IPS-NIHi7 (cell line): ENCODE results near the gene GABRE.

Source experiments
- DNase-seq: peaks from one replicate; pipeline ENCODE4 v3.0.0; 2012; ENCODE audit warnings: mixed read lengths; ENCODE audit errors: extremely low spot score

The GABRE gene, protein sequence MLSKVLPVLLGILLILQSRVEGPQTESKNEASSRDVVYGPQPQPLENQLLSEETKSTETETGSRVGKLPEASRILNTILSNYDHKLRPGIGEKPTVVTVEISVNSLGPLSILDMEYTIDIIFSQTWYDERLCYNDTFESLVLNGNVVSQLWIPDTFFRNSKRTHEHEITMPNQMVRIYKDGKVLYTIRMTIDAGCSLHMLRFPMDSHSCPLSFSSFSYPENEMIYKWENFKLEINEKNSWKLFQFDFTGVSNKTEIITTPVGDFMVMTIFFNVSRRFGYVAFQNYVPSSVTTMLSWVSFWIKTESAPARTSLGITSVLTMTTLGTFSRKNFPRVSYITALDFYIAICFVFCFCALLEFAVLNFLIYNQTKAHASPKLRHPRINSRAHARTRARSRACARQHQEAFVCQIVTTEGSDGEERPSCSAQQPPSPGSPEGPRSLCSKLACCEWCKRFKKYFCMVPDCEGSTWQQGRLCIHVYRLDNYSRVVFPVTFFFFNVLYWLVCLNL

DNA sequence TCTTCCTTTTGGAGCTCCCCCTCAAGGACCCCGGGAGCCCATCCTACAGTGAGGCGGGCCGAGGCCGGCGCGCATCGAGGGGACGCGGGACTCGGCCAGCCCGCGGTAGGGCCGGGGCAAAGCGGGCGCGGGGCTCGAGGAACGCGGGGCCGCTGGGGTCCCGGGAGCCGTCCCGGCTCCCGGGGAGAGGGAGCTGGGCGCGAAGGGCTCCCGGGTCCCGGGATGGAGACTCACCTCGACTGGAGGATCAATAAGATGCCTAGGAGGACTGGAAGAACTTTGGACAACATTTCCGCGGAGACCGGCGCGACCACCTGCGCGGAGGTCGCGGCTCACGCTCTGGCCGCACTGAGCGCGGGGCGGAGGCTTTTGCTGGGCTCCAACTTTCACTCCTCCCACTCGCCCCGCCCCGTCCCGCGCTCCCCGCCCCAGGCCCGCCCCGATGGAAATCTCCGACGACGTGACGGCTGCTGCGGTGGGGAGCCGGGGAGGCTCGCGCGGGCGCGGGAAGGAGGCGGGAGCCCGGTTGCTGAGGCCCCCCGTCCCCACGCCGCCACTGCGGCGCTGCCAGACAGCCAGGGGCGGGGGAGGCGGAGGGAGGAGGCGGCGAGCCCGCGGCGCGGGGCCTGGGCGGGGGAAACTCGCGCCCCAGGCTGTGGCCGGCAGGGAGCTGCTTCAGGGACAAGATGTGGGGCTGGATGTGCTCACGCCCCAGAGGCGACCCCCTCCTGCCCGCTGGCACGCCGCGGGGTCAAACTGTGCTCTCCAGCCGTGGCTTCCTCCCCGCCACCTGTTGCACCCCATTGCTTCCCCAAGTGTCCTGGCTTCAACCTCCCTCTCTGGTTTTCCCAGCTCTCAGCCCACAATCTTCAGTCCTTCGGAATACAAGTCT is at the start of gene GABRE:
Gene GABRE, minus strand, starts transcription at position 341 of the 892 bp plus-strand sequence. Its CDS starts 51 bp downstream, at position 290.
- peak; percentile 45 for DNase-seq

DNA sequence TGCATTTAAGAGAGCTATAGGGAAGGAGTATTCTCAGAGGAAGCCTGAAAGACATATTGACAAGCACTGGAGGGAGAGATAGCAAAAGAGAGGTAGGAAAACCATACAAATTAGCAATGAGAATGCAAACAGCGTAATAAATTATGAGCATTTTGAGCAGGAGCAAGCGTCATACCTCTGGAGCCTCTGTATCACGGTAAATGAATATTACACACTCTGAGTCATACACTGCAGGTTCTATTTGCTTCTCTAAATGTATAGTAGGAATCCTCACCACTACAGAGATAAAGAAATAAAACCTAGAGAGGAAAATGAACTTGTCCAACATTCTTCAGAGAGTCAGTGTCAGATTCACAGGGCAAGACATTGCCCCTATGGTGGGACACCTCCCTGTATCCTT is 46.4 kb upstream of the GABRE start:
- no peak for DNase-seq

DNA sequence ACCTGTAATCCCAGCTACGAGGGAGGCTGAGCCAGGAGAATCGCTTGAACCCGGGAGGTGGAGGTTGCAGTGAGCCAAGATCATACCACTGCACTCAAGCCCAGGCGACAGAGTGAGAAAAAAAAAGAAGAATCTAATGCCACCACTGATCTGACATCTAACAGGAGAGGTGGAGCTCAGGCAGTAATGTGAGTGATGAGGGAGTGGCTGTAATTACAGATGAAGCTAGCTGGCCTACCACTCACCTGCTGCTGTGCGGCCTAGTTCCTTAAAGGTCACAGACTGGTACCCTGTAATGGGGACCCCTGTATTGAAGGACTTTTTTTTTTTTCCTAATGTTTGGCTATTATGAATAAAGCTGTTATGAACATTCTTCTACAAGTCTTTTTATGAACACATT is 25.3 kb upstream of the GABRE start:
- DNase-seq = no peak

DNA sequence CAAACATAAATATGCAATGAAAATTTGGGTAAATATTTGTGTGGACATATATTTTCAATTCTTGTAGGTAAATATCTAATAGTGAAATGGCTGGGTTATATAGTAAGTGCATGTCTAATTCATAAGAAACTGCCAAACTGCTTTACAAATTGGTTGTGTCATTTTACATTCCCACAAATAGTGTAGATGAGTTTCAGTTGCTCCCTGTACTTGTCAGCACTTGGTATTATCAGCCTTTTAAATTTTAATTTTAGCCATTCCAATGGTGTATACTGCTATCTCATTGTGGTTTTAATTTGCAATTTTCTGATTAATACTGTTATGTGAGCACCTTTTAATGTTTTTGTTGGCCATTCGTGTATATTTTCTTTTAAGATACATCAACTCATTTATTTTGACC is 23.1 kb upstream of the GABRE start:
- no peak for DNase-seq

DNA sequence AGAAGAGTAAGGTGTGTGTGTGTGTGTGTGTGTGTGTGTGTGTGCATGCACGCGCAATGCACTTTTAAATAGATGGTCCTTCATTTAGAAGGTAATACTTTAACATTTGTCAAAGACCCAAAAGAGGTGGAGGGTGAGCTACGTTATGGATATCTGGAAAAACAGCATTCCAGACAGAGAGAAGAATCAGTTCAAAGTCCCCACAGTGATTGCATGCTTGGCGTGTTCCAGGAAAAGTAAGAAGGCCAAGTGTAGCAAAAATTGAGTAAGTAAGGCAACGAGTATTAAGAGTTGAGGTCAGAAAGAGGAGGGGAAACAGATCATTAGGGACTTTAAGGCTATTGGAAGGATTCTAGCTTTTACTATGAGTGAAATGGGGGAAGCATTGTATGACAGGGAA is 21.9 kb upstream of the GABRE start:
- DNase-seq = no peak

DNA sequence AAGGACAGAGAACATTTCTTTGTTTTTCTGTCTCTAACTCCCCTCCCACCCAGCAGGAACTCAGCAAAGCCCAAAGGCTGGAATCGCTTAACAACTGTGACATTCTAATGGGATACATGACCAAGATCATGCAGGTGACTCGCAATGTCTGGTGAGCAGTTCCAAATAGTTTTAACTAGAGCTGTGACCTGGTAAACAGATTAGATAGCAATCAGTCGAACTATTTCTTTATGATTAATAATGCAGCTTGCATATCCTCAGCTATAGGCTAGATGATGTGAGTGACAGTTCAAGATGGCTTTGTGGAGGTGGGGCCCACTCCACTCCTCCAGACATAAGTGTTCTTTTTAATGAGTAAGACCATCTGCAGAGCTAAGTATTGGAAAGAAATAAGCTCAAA is 20.0 kb upstream of the GABRE start:
- no peak for DNase-seq

DNA sequence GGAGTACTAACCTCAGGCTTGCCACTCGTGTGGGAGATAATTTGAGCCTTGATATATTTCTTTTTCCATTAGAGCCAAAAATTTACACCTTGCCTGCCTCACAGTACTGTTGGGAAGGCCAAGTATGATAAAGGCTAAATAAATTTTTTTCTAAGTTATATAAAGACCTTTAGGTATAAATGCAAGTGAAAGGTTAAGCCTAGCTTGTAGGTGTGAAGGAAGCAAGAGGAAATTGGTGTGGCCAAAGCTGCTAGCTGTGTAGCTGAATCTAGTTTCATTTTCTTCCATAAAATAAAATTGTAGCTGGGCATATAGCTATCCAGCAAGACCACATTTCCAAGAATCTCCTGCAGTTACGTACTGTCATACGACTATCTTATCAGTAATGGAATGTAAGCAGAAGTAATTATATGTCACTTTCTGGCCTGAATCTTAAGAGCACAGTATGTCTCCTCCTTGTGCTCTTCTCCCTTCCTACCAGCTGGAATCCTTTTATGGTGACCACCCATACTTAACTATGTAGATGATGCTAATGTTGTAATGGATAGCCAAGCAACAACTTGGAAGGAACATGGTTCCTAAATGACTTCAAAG is 14.3 kb upstream of the GABRE start:
- DNase-seq = no peak

DNA sequence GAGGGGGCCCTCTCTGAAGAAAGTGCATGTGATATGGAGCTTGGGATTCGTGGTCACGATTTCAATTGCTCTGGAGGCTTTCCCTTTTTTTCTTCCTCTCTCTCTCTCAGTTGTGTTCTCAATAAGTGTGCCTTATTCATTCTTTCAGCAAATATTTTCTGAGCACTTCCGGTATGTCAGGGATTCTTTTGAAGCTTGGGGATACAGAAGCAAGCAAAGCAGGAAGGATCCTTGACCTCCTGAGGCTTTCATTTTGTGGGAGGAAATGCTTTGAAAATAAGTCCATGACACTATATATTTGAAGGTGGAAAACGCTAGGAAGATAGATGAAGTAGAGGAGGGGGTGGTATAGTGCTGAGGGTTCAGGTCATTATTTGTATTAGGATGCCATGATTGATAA is 12.6 kb upstream of the GABRE start:
- DNase-seq = no peak

DNA sequence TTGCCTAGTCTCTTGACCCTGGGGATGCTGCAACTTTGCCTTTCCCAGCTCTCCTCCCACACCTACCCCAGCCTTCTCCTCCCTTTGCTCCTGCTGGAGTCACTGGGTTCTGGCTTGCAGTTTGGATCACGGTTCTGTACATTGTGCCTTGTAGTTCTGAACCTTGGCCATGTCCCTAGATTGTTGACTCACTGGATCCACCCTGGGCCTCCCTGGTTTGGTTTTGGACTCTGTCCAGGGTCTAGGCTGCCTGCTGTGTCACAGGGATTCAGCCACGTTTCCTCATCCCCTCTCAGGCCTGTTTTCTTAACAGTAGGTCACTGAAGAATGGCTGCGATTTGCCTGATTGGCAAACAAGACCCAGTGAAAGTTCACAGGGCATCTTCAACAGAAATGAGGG is 11.5 kb upstream of the GABRE start:
- no peak for DNase-seq

DNA sequence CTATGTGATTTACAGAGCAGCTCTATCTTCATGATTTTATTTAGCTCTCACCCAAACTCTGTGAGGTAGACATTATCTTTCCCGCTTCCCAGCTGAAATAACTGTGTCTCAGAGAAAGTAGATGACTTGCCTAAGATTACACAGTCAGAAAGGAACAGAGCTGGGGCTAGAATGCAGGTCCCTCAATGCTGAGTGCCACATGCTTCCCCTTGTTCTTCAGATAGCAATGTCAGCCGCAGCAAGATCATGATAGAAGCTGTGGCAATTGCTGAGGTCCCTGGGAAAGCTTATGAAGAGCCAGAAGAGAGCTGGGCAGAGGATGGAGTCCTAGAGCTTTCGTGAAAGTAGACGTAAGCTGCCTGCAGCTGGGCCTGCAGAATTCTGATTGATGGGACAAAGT is 11.1 kb upstream of the GABRE start:
- DNase-seq = no peak

DNA sequence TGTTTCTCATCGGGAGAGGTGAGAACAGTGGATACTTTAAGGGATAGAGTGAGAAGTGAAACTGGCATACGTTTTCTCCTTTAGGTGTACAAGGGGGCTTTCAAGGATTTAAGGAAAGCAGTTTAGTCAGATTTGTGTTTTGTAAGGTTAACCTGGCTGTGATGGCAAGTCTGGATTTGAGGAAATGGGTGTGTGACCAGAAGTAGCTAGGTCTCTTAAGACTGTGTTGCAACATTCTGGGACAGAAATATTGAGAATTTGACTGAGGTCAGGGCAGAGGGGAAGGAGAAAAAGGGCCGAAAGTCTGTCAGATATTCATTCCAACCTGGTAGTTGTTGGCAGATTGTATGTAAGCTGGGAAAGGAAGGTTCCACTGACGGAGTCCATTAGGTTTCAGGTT is 10.4 kb upstream of the GABRE start:
- no peak for DNase-seq

DNA sequence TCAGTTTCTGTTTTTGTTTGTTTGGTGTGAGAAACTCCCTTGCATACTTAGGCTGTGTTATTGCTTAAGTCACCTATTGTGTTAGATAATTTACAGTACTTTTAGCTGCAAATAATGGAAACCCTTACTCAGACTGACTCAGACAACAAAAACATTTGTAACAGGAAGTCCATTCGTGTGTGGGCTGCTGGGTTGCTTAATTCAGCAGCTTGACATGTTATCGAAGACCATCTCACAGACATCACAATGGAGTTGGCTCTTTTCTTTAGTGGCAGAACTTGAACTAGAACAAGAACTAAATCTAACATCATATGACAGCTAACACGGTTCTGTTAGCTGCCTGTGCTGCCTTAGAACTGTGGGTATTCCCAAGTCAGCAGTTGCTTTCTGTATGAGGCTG is 9.9 kb upstream of the GABRE start:
- no peak for DNase-seq

DNA sequence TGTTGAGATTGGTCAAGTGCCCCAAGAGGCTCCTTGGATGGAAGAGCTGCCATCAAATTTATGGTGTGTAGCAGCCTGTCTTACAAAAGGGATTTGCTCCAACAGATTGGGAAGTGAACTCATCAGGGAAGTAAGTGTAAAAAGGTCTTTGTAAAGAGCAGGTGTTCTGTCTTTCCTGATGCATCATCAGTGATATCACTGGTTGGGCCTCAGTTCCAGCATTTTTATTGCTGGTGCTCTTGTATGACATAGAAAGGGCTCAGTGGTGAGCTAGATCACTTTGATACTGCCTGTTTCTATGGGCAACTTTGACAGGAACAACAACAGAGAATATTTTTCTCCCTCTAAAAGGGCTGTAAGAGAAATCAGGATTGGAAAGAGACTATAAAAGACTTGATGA is 8.7 kb upstream of the GABRE start:
- no peak for DNase-seq

DNA sequence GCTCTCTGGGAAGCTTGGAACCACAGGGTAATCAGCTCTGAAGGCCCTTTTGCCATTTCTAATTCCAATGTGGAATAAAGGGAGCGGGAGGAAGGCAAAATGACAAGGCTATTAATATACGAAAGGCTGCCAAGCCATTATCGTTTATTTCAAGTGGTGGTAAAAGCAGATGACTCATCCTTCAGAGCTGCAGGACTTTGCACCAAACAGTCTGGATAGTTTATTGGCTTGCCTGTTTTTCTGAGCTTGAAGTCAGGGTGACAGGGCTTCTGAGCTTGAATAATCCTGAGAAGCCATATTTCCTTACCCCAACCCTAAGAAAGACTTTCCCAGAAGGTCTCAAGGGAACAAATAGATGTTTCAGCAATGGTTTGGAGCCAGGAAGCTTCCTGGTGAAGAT is 7.7 kb upstream of the GABRE start:
- no peak for DNase-seq

DNA sequence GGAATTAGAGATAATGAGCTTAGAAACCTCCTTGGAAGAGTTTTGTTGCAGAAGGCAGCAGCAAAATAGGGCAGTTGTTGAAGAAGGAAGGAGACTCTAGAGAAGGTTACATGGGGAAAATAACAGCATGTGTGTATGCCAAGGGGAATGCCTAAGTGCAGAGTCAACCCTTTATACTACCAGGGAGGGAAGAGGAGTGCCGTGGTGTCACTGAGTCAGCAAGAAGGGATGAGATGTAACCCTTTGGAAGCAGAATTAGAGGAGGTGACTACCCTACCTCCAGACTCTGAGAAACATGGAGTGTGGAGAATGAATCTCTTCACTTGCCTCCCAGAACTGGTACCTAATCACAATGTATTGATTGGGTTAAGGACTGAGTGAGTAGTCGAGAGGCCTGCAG is 6.7 kb upstream of the GABRE start:
- DNase-seq = no peak

DNA sequence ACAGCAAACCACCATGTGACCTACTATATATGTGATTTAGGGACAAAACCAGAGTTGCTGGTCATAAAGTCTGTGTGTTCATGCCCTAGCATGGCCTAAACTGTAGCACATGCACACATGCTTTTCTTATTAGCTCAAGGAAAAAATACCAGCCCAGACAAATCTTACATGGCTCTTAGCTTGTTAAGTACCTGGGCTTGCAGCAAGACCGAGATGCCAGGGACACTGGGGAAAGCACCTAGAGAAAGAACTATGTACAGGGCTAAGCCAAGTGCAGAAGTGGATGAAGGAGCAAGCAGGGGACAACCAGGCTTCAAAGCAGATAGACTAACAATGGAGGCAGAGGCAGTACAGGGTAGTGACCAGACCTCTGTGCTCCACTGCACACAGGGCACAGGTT is 3.4 kb upstream of the GABRE start:
- no peak for DNase-seq

DNA sequence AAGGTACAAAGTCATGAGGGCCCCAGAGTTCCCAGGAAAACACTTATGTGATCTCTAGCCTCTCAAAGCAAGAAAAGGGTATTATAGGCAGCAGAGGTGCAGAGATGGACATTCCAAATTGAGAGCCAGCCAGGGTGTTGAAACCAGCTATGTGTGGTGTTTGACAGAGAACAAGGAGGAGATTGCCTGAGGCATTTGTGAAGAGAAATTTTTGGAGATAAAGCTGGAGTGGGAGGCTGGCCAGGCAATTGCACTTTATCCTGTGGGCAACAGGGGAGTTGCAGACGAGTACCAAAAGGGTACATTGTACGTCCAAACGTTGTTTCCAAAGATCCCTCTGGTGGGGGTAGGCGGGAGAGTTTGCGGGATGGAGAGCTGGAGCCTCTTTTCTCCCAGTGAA is 2.5 kb upstream of the GABRE start:
- DNase-seq = no peak

DNA sequence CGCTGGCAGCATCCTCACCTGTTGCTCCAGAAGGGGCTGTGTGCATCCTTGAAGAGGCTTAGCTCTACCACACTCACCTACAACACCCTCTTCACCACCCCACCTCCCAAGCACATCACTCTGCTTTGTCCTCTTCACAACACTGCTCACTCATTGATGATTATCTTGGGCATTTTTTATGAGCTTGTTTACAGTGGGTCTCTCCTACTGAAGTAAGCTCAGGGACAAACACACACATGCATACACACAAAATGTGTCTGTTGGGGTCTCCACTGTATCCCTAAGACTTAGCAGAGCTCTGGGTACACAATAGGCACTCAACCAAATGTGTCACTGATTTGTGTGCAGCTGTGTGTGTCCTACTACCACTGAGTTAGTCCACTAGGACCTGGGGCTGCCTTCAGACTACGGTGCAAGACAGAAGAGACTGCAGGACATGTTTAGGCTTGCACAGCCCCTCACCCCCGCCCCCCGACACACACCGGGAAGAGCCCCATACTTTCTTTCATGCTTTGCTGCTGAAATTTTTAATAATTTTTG is 1.3 kb upstream of the GABRE start:
- DNase-seq = no peak

DNA sequence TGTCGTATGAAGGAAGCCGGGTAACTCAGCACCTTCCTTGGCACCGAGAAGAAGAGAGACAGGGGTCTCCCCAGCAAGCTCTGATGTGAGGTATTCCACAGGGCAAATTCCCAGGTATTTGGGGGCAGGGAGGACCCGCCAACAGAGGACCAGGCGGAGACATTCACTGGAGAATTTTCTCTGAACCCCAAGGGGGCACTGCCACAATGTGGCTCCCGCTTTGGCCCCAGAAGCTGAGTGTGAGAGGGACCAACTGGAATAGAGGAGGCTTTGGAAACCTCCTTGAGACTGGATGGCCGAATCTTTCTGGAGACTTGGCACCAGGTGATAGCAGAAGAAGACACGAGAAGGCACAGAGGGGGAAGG is 735 bp upstream of the GABRE start:
- no peak for DNase-seq

DNA sequence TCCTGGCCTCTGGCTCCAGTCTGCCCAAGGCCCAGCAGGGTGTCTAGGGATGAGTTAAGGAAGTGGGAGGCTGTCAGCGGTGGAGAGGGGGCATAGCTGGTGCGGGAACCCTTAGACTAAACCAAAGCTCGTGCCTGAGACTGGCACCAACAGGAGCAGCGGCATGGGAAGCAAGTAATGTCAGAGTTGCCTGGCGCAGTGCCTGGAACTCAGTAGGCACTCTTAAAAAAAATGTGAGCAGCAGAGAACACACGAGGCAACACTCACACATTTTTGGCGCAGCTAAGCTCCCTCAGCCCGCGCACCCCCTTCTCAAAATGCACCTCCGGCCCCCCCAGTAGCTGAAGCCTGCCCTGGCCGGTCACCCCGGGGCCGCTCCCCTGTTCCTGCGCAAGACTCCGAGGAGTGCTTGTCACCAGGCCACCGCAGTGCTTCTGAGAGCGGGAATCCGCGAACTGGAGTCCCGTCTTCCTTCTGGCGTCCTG is 583 bp downstream of the GABRE start:
- DNase-seq = peak; percentile 19

DNA sequence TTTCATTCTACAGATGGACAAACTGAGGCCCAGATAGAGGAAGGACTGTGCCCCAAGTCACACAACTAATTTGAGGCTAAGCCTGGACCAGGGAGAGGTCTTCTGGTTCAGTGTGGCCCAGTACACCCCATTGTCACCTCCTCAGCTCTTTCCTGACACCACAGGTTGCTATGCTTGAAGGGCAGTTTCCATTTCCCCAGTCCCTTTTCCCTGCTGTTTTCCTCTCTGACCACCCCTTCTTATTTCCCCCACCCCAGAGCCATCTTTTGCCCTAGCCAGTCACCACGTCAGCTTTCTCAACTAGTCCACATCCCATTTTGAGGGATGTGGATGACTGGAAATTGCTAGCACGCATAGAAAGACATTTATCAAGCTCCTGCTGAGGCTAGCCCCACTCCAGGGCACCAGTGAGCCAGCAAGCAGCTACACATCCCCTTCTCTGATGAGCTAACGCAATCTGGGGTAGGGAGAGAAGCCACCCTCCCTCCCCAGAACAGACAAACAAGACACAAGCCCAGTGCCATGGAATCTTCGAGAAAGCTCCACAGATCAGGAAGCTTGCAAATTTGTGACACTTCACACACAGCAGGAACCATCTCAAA is 1.3 kb downstream of the GABRE start:
- DNase-seq = no peak

DNA sequence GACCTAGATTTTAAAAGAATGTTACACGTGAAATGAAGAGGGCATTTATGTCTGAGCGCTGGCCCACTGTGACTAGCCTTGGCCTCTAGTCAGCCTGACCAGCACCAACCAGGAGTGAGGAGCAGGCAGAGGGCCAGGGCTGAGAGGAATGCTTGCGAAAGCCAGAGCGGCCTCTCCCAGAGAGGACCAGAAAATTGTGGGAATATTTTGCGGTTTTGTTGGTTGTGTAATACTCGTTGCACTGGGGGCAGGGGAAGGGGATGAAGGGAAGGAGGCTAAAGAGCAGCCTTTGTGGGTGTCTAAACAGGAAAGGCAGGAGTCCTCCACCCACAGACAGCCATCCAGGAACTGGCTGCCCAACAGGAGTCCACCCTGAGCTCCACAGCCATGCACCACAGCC is 3.8 kb downstream of the GABRE start:
- DNase-seq = no peak
